H9 (cell line): Measurements from ENCODE around the gene BRI3BP. TPM values are rescaled to one million over a fixed set of nuclear protein-coding genes. Genes with fewer than 3 reads are reported as not detected.

Source experiments
- DNase-seq: peaks from one replicate; pipeline ENCODE4 v3.0.0-alpha.2; 2017
- H2AFZ ChIP-seq: one replicate; pipeline ENCODE4 v1.6.1; 2013; ENCODE audit warnings: mild to moderate bottlenecking, low read length, control low read depth, moderate library complexity
- H2AK5ac ChIP-seq: 2 replicates; pipeline ENCODE4 v1.6.1; 2013; ENCODE audit warnings: low read length, control low read depth, mixed read lengths; ENCODE audit not compliant: insufficient read length
- H2BK120ac ChIP-seq: one replicate; pipeline ENCODE4 v1.6.1; 2013; ENCODE audit warnings: low read depth, mild to moderate bottlenecking, low read length, control low read depth, inconsistent platforms; ENCODE audit not compliant: poor library complexity, severe bottlenecking
- H2BK12ac ChIP-seq: 2 replicates; pipeline ENCODE4 v1.6.1; 2013; ENCODE audit warnings: low read length, control low read depth, mixed read lengths, low read depth; ENCODE audit not compliant: insufficient read length
- H2BK15ac ChIP-seq: 2 replicates; pipeline ENCODE4 v1.6.1; 2013; ENCODE audit warnings: low read depth, low read length, control low read depth
- H2BK20ac ChIP-seq: one replicate; pipeline ENCODE4 v1.6.1; 2013; ENCODE audit warnings: low read depth, mild to moderate bottlenecking, low read length, control low read depth, inconsistent platforms; ENCODE audit not compliant: poor library complexity, severe bottlenecking
- H2BK5ac ChIP-seq: 2 replicates; pipeline ENCODE4 v1.6.1; 2013; ENCODE audit warnings: low read length, control low read depth, mixed read lengths; ENCODE audit not compliant: insufficient read length
- H3K14ac ChIP-seq: 2 replicates; pipeline ENCODE4 v1.6.1; 2013; ENCODE audit warnings: low read length, control low read depth; ENCODE audit not compliant: insufficient read depth
- H3K18ac ChIP-seq: 2 replicates; pipeline ENCODE4 v1.6.1; 2013; ENCODE audit warnings: low read depth, mild to moderate bottlenecking, mixed read lengths, low read length, control low read depth; ENCODE audit not compliant: insufficient read length
- H3K23ac ChIP-seq: 2 replicates; pipeline ENCODE4 v1.6.1; 2013; ENCODE audit warnings: low read length, control low read depth, mixed read lengths, low read depth; ENCODE audit not compliant: insufficient read length
- H3K23me2 ChIP-seq: 2 replicates; pipeline ENCODE4 v1.6.1; 2013; ENCODE audit warnings: low read depth, mild to moderate bottlenecking, mixed read lengths, low read length, control low read depth; ENCODE audit not compliant: insufficient read length, poor library complexity, severe bottlenecking
- H3K27ac ChIP-seq: 2 replicates; pipeline ENCODE4 v1.5.1; 2013; ENCODE audit warnings: low read length, control low read depth, mixed read lengths, low read depth; ENCODE audit not compliant: insufficient read length
- H3K27me3 ChIP-seq: 2 replicates; pipeline ENCODE4 v1.6.1; 2013; ENCODE audit warnings: low read length, control low read depth, inconsistent platforms; ENCODE audit not compliant: insufficient read depth
- H3K4ac ChIP-seq: 2 replicates; pipeline ENCODE4 v1.6.1; 2013; ENCODE audit warnings: low read depth, mild to moderate bottlenecking, control low read depth, inconsistent platforms, low read length, moderate library complexity
- H3K4me1 ChIP-seq: 2 replicates; pipeline ENCODE4 v1.6.1; 2013; ENCODE audit warnings: low read length, control low read depth, inconsistent platforms; ENCODE audit not compliant: insufficient read depth
- H3K4me2 ChIP-seq: 2 replicates; pipeline ENCODE4 v1.6.1; 2013; ENCODE audit warnings: low read length, control low read depth, mixed read lengths; ENCODE audit not compliant: insufficient read length, insufficient read depth
- H3K56ac ChIP-seq: 2 replicates; pipeline ENCODE4 v1.6.1; 2013; ENCODE audit warnings: low read depth, mild to moderate bottlenecking, mixed read lengths, low read length, control low read depth; ENCODE audit not compliant: insufficient read length
- H3K79me1 ChIP-seq: 2 replicates; pipeline ENCODE4 v1.6.1; 2013; ENCODE audit warnings: low read depth, mild to moderate bottlenecking, moderate library complexity, low read length, control low read depth, inconsistent platforms; ENCODE audit not compliant: insufficient read depth, poor library complexity, severe bottlenecking
- H3K79me2 ChIP-seq: 2 replicates; pipeline ENCODE4 v1.6.1; 2013; ENCODE audit warnings: low read length, control low read depth, inconsistent platforms; ENCODE audit not compliant: insufficient read depth
- H3K9ac ChIP-seq: 2 replicates; pipeline ENCODE4 v1.6.1; 2013; ENCODE audit warnings: low read length, control low read depth, mixed read lengths; ENCODE audit not compliant: insufficient read length; ENCODE audit errors: extremely low read depth
- H3K9me3 ChIP-seq: one replicate; pipeline ENCODE4 v1.6.1; 2013; ENCODE audit warnings: low read depth, low read length, inconsistent platforms; ENCODE audit not compliant: control insufficient read depth
- H3T11ph ChIP-seq: one replicate; pipeline ENCODE4 v1.6.1; 2013; ENCODE audit warnings: mild to moderate bottlenecking, low read length, control low read depth, inconsistent platforms
- H4K20me1 ChIP-seq: one replicate; pipeline ENCODE4 v1.6.1; 2013; ENCODE audit not compliant: control insufficient read depth, insufficient read length, insufficient read depth
- H4K5ac ChIP-seq: 2 replicates; pipeline ENCODE4 v1.6.1; 2013; ENCODE audit warnings: low read depth, mild to moderate bottlenecking, mixed read lengths, low read length, control low read depth; ENCODE audit not compliant: insufficient read length
- H4K8ac ChIP-seq: replicated peaks from 2 replicates; pipeline ENCODE4 v1.6.1; 2013; ENCODE audit warnings: low read length, control low read depth, mixed read lengths, low read depth; ENCODE audit not compliant: insufficient read length
- H4K91ac ChIP-seq: 2 replicates; pipeline ENCODE4 v1.6.1; 2013; ENCODE audit warnings: low read depth, mild to moderate bottlenecking, moderate library complexity, mixed read lengths, low read length, control low read depth; ENCODE audit not compliant: insufficient read length
- H3K27ac Mint-ChIP-seq, 3 experiments: 2 replicates in 2 of 3; 3 replicates in 1 of 3; pipeline ENCODE4 v1.8.0; 2020 to 2021; ENCODE audit warnings: mixed read lengths in 3 of 3, mild to moderate bottlenecking in 1 of 3, moderate library complexity in 1 of 3
- H3K27me3 Mint-ChIP-seq: 2 replicates; pipeline ENCODE4 v1.8.0; 2021; ENCODE audit warnings: low read depth, mild to moderate bottlenecking, moderate library complexity, mixed read lengths
- H3K36me3 Mint-ChIP-seq, 3 experiments: 2 replicates in 2 of 3; 3 replicates in 1 of 3; pipeline ENCODE4 v1.8.0; 2020 to 2021; ENCODE audit warnings: low read depth in 3 of 3, mixed read lengths in 3 of 3; ENCODE audit not compliant: insufficient read depth in 1 of 3
- H3K4me1 Mint-ChIP-seq, 2 experiments: 2 replicates each; pipeline ENCODE4 v1.8.0; 2020; ENCODE audit warnings: mixed read lengths in 2 of 2
- H3K4me3 Mint-ChIP-seq, 2 experiments: 2 replicates in 1 of 2; 3 replicates in 1 of 2; pipeline ENCODE4 v1.8.0; 2020 to 2021; ENCODE audit warnings: mild to moderate bottlenecking in 2 of 2, mixed read lengths in 2 of 2, moderate library complexity in 1 of 2
- H3K9me3 Mint-ChIP-seq, 2 experiments: 2 replicates in 1 of 2; 3 replicates in 1 of 2; pipeline ENCODE4 v1.8.0; 2020; ENCODE audit warnings: mild to moderate bottlenecking in 2 of 2, mixed read lengths in 2 of 2, moderate library complexity in 1 of 2
- CTCF ChIP-seq: fragments of 200-600 bp; sonication (generic); conservative IDR thresholded peaks from 3 replicates; pipeline ENCODE4 v1.8.0; 2021; ENCODE audit warnings: antibody characterized with exemption, mild to moderate bottlenecking
- WGBS: extraction: QIAGEN DNeasy Blood & Tissue Kit; methylation state at CpG from one replicate; pipeline ENCODE4 v1.1.7; 2013; ENCODE audit warnings: missing lambda C conversion rate, low lambda C conversion rate, mixed read lengths; ENCODE audit not compliant: insufficient read length; ENCODE audit errors: extremely low coverage; 5-methylcytosine and 5-hydroxymethylcytosine counted together
- total RNA-seq: library from RNA; stranded (reverse); gene quantifications from 2 replicates; pipeline ENCODE4 v1.2.1, GENCODE V29; 2021

Gene BRI3BP
- total RNA-seq, 1 experiment from 2014 or later: 10.5 TPM

- H3K27me3 ChIP-seq: no peaks in the 10 kb centered on the region
- TF ChIP-seq CTCF: no peak
- H3K4me3 Mint-ChIP-seq: no peak overlapping the region
- H2BK15ac ChIP-seq: no peak overlapping the region
- no peak overlapping the region for H3K27ac Mint-ChIP-seq
- H3K18ac ChIP-seq: no peak overlapping the region
- no peak overlapping the region for H4K5ac ChIP-seq
- H3K79me2 ChIP-seq: no peaks in the 10 kb centered on the region
- no peak for DNase-seq
- no peak overlapping the region for H2AK5ac ChIP-seq
- whole genome bisulfite sequencing: no CpG with 5 or more reads among the region's 2 CpGs
- H3K36me3 Mint-ChIP-seq: peaks cover 24 to 44% (median 28%) of the 10 kb centered on the region in 3 experiments
- H2BK120ac ChIP-seq: no peak overlapping the region
- H2AFZ ChIP-seq: no peak overlapping the region
- H3K79me1 ChIP-seq: no peaks in the 10 kb centered on the region
- no peak overlapping the region for H2BK5ac ChIP-seq
- H3K14ac ChIP-seq: no peak overlapping the region
- H3K9me3 ChIP-seq: no peaks in the 10 kb centered on the region
- H3K4me1 ChIP-seq: no peaks in the 10 kb centered on the region
- H4K8ac ChIP-seq: no peak overlapping the region
- H3K4me1 Mint-ChIP-seq: no peaks in the 10 kb centered on the region
- no peak overlapping the region for H3K23ac ChIP-seq
- no peaks in the 10 kb centered on the region for H4K20me1 ChIP-seq
- H3K9ac ChIP-seq: no peak overlapping the region
- no peak overlapping the region for H3T11ph ChIP-seq
- H2BK20ac ChIP-seq: no peak overlapping the region
- H3K56ac ChIP-seq: no peak overlapping the region
- no peak overlapping the region for H2BK12ac ChIP-seq
- H3K27ac ChIP-seq: no peak overlapping the region
- no peak overlapping the region for H3K4ac ChIP-seq
- no peaks in the 10 kb centered on the region for H3K23me2 ChIP-seq
- no peak overlapping the region for H3K4me2 ChIP-seq
- no peaks in the 10 kb centered on the region for H3K9me3 Mint-ChIP-seq
- no peak overlapping the region for H4K91ac ChIP-seq
- no peaks in the 10 kb centered on the region for H3K27me3 Mint-ChIP-seq
Measured at GRCh38 chr12:125023065-125023464, 29.6 kb downstream of the BRI3BP start.
